HepG2 (cell line): Measurements from ENCODE around the gene CAPN9. TPM values are rescaled to one million over a fixed set of nuclear protein-coding genes. Genes with fewer than 3 reads are reported as not detected.

ENCODE experiments used
- ARID5B ChIP-seq: IDR thresholded peaks from 2 replicates; pipeline ENCODE4 v1.4.0; 2020; ENCODE audit warnings: mild to moderate bottlenecking, missing genetic modification reagents
- CENPX ChIP-seq: sonication (generic); formaldehyde crosslinking; IDR thresholded peaks from 2 replicates; pipeline ENCODE4 v1.9.0; 2021; ENCODE audit warnings: mild to moderate bottlenecking, missing genetic modification reagents, moderate library complexity
- CREB1 ChIP-seq, 2 experiments: fragments of 450-650 bp in 1 of 2; IDR thresholded peaks; 2 replicates each; pipeline ENCODE4 v1.6.1; 2016 to 2017; ENCODE audit warnings: control low read depth in 1 of 2, mild to moderate bottlenecking in 1 of 2, missing compliant biosample characterization in 1 of 2, missing genetic modification characterization in 1 of 2
- ELF1 ChIP-seq: sonication (generic); formaldehyde crosslinking; IDR thresholded peaks from 2 replicates; pipeline ENCODE4 v1.4.0; 2020; ENCODE audit warnings: missing genetic modification reagents
- GABPA ChIP-seq, 2 experiments: IDR thresholded peaks; 2 replicates each; pipeline ENCODE4 v1.6.1; 2011 to 2016; ENCODE audit warnings: low read depth in 2 of 2, low read length in 1 of 2, missing biosample characterization in 1 of 2, missing genetic modification characterization in 1 of 2
- GLMP ChIP-seq: sonication (generic); formaldehyde crosslinking; IDR thresholded peaks from 2 replicates; pipeline ENCODE4 v1.9.0; 2021; ENCODE audit warnings: missing genetic modification reagents, mild to moderate bottlenecking, borderline replicate concordance
- HNF4A ChIP-seq: sonication (generic); formaldehyde crosslinking; IDR thresholded peaks from 2 replicates; pipeline ENCODE4 v1.4.0; 2020; ENCODE audit warnings: missing genetic modification reagents
- KLF12 ChIP-seq: sonication (generic); formaldehyde crosslinking; IDR thresholded peaks from 2 replicates; pipeline ENCODE4 v1.4.0; 2020; ENCODE audit warnings: missing genetic modification reagents, borderline replicate concordance
- KLF13 ChIP-seq: sonication (generic); formaldehyde crosslinking; IDR thresholded peaks from 2 replicates; pipeline ENCODE4 v1.4.0; 2020; ENCODE audit warnings: mild to moderate bottlenecking, missing genetic modification reagents
- SAP130 ChIP-seq: IDR thresholded peaks from 2 replicates; pipeline ENCODE4 v1.6.1; 2016; ENCODE audit warnings: low read depth
- TMF1 ChIP-seq: sonication (generic); formaldehyde crosslinking; IDR thresholded peaks from 2 replicates; pipeline ENCODE4 v1.8.1; 2022; ENCODE audit warnings: low read depth, missing genetic modification reagents
- ZBTB1 ChIP-seq: sonication (generic); formaldehyde crosslinking; IDR thresholded peaks from 2 replicates; pipeline ENCODE4 v1.4.0; 2020; ENCODE audit warnings: missing genetic modification reagents, borderline replicate concordance
- ZNF329 ChIP-seq: sonication (generic); formaldehyde crosslinking; IDR thresholded peaks from 2 replicates; pipeline ENCODE4 v1.9.0; 2021; ENCODE audit warnings: low read depth, mild to moderate bottlenecking, missing genetic modification reagents
- ZNF407 ChIP-seq: sonication (generic); formaldehyde crosslinking; IDR thresholded peaks from one replicate; pipeline ENCODE4 v1.5.1; 2020; ENCODE audit warnings: mild to moderate bottlenecking, missing genetic modification reagents; ENCODE audit errors: not compliant biosample characterization
- ZNF431 ChIP-seq: sonication (generic); formaldehyde crosslinking; IDR thresholded peaks from 2 replicates; pipeline ENCODE4 v1.9.0; 2022; ENCODE audit warnings: missing genetic modification reagents, low read depth, mild to moderate bottlenecking, borderline replicate concordance
- ZNF839 ChIP-seq: sonication (generic); formaldehyde crosslinking; IDR thresholded peaks from 2 replicates; pipeline ENCODE4 v1.4.0; 2020; ENCODE audit warnings: missing genetic modification reagents, mild to moderate bottlenecking, borderline replicate concordance
- ZNF841 ChIP-seq: sonication (generic); formaldehyde crosslinking; IDR thresholded peaks from 2 replicates; pipeline ENCODE4 v1.8.1; 2023; ENCODE audit warnings: missing genetic modification reagents, borderline replicate concordance
- polyA plus RNA-seq, 8 experiments: library from polyadenylated mRNA; depleted of rRNA in 3 of 8; stranded (reverse) in 7 of 8; unstranded in 1 of 8; fragments of >200 nt; fragmentation: Illumina TruSeq in 4 of 8; extraction: Trizol in 4 of 8; gene quantifications; 2 replicates each; pipeline versions ENCODE4 v1.2.1 to v1.2.3, GENCODE V29; 2011 to 2016; ENCODE audit warnings: low read depth in 4 of 8, missing spikeins in 1 of 8, mixed read lengths in 1 of 8; ENCODE audit not compliant: insufficient read depth in 1 of 8
- total RNA-seq, 5 experiments: library from RNA; depleted of rRNA; stranded (reverse); fragments of >200 nt; fragmentation: Illumina TruSeq; extraction: Trizol; gene quantifications; 2 replicates each; pipeline ENCODE4 v1.2.3, GENCODE V29; 2016; ENCODE audit warnings: low read depth in 1 of 5

The CAPN9 gene
- total and polyA plus RNA-seq, 2 of the 13 experiments (the other 11 are each of a cell fraction or from before 2014, with no cell fraction given): 0.04 to 0.31 TPM

GRCh38 chr1:230715510-230715909 is 31.7 kb upstream of the CAPN9 start (continued):
- TF ChIP-seq ZNF431: no peak
- TF ChIP-seq ARID5B: peak; percentile 49; the same call in 1 of the 2 replicates
- TF ChIP-seq GLMP: no peak
- TF ChIP-seq KLF13 (CRISPR knock-in tag): no peak
- TF ChIP-seq ZBTB1 (CRISPR knock-in tag): no peak
- no peak for TF ChIP-seq ELF1 (CRISPR knock-in tag)
- TF ChIP-seq ZNF841 (CRISPR knock-in tag): no peak
- TF ChIP-seq CENPX: no peak
- no peak for TF ChIP-seq TMF1 (CRISPR knock-in tag)
- TF ChIP-seq HNF4A (CRISPR knock-in tag): 0 out of 2 replicates have a peak, but pooled peaks have one; percentile 13
- no peak for TF ChIP-seq SAP130 (CRISPR knock-in tag)
- no peak for TF ChIP-seq KLF12 (CRISPR knock-in tag)
- no peak for TF ChIP-seq CREB1 (IDR thresholded peaks at IDR 0.05)
- no peak for TF ChIP-seq CREB1 (CRISPR knock-in tag; IDR thresholded peaks at IDR 0.05)
- TF ChIP-seq ZNF839: no peak
- TF ChIP-seq ZNF407 (CRISPR knock-in tag): no peak
- TF ChIP-seq ZNF329 (CRISPR knock-in tag): no peak
- no peak for TF ChIP-seq GABPA (IDR thresholded peaks at IDR 0.05; ENCODE audit: low read depth, low read length)
- no peak for TF ChIP-seq GABPA (CRISPR knock-in tag; IDR thresholded peaks at IDR 0.05; ENCODE audit: low read depth)
